Hematopoietic multipotent progenitor cell treated with erythropoietin and hydrocortisone succinate and interleukin-3 and kit ligand, for 8 days (in vitro differentiated cells): ENCODE results near the gene OR2L3.
"Not testable (repeated sequence)": the region's sequence is repeated elsewhere in the genome, so short reads cannot be mapped to it uniquely, and the experiment has no call there.

Experiments
- DNase-seq: peaks from one replicate; pipeline ENCODE4 v3.0.0-alpha.2; 2015

OR2L3 gene, protein sequence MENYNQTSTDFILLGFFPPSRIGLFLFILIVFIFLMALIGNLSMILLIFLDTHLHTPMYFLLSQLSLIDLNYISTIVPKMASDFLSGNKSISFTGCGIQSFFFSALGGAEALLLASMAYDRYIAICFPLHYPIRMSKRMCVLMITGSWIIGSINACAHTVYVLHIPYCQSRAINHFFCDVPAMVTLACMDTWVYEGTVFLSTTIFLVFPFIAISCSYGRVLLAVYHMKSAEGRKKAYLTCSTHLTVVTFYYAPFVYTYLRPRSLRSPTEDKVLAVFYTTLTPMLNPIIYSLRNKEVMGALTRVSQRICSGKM

DNA sequence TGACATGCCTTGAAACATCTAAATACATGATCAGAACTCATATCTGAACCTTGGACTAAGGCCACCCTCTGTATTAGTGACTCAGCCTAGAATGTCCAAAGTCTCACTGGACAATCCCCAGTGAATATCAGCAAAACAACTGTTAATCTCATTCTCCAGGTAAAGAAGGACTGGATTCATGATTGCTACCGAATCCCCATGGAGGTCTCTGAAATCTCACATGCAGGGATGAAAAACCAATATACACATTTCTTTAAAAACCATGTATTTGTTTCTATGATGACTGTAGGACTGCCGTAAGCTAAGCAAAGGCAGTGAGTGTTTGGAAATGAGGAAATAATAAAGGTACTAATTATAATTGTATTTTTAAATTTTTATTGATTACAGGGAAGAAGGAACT, at the start of gene OR2L3:
TSS of gene OR2L3 (plus strand) at position 301 of the 400 bp plus-strand sequence. CDS start 13,846 bp downstream, outside the sequence.
- no peak for DNase-seq

DNA sequence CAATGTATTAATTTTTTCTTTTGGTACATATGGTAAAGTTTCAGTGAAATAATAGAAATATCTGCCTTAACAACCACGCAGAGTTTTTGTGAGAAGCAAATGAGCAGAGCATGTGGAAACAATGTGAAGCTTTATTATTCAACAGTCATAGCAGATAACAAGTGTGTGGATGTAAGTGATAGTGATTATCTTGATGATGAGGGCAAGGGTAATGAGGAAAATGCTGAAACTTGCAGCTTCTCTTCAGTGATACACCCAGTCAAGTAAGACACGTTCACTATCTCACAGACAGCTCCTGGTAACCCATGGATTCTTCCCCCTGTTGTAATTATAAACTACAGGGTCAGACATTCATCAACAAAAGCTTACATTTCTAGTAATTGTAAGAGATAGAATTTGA, 47.8 kb upstream of the OR2L3 start:
- DNase-seq = peak; percentile 82

DNA sequence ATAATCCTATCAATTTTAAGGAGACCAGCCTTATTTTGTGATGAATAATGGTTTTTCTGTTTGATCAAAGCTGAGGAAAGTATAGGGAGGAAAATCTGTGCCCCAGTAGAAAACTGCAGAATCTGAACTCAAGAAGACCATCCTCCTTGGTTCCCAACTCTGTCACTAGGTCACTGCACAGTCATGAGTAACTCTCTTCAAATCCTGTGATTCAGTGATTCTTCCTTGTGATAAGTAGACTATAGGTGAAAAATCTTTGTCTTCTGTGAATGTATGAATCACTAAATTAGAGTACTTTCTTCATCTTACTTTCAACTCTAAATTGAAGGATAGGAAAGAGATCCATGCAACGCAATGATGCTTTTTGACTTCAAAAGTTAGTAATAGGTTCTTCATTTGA, 46.5 kb upstream of the OR2L3 start:
- DNase-seq = no peak

DNA sequence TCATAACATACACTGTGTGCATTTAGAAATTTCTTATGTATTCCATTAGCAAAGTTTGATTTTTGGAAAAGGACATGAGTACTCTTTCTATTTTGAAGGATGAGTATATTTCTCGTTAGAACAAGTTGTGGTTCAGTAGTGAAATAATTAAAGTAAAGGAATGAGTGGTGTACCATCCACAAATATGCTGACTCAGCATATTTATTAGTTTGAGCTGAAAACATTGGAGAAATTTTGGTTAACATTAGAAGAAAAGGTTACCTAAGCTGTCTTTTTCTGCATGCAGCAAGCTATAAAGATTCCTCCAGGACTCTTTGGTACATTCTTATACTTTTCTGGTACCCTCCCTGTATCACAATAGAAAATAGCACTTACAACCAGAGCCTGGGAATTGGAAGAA, 38.9 kb upstream of the OR2L3 start:
- DNase-seq = no peak

DNA sequence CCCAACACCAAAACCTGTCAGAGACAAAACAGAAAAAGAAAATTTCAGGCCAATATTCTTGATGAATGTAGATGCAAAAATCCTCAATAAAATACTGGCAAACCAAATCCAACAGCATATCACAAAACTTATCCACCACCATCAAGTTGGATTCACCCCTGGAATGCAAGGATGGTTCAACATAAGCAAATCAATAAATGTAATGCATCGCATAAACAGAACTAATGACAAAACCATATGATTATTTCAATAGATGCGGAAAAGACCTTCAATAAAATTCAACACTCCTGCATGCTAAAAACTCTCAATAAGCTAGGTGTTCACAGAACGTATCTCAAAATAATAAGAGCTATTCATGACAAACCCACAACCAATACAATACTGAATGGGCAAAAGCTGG, 37.0 kb upstream of the OR2L3 start:
- DNase-seq = no peak

DNA sequence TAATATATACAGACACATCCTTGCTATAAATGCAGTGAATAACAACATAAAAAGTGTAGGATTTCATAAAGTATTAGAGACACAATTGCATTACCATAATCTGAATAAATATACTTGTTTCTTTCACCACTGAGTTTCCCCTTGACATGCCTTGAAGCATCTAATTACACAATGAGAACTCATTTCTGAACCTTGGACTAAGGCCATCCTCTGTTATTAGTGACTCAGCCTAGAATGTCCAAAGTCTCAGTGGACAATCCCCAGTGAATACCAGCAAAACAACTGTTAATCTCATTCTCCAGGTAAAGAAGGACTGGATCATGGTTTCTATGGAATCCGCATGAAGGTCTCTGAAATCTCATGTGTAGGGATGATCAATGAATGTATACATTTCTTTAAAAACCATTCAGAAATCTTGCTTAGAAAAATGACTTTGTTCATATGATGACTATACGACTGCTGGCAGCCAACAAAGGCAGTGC, 33.4 kb upstream of the OR2L3 start, which contains the start of gene OR2L5:
TSS of gene OR2L5 (plus strand) at position 432 of the 482 bp plus-strand sequence. CDS start 8,288 bp downstream, outside the sequence.
- no peak for DNase-seq

DNA sequence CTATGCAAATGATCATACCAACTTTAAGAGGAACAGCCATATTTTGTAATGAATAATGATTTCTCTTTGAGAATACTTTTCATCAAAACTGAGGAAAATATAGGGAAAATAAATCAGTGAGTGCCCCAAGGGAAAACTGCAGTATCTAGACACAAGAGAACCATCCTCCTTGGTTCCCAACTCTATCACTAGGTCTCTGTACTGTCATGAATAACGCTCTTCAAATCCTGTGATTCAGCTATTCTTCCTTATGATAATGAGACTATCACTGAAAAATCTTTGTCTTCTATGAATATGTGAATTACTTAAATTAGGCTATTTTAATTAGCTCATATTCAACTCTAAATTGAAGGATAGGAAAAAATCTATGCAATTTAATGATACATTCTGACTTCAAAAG, 30.8 kb upstream of the OR2L3 start:
- no peak for DNase-seq

DNA sequence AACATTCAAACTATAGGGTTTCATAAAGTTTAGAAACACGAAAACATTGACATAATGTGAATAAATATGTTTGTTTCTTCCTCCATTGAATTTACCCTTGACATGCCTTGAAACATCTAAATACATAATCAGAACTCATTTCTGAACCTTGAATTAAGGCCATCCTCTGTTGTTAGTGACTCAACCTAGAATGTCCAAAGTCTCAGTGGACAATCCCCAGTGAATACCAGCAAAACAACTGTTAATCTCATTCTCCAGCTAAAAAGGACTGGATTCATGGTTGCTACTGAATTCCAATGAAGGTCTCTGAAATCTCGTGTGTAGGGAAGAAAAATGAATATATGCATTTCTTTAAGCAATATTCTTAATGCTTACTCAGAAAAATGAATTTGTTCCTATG, 16.9 kb upstream of the OR2L3 start, which contains the start of gene OR2L2:
TSS of gene OR2L2 (plus strand) at position 301 of the 400 bp plus-strand sequence. CDS start 8,198 bp downstream, outside the sequence.
- no peak for DNase-seq

DNA sequence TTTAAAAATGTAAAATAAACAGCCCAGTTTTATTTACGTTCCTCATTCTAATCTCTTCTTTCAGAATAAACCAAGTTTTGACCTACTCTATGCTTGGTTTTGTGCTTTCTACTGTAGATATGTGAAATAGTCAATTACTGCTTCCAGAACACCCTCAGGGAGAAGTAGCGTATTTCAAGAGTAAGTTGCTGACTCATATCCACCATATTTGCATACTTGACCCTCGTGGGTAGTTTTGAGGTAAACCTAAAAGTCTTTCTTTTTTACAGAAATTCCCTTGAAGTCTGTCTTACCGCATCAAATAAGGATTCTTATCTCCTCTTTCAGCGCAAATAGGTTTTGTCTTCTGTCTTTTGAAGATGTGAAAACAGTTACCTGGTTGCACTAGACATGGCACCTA, 1.4 kb upstream of the OR2L3 start:
- no peak for DNase-seq

DNA sequence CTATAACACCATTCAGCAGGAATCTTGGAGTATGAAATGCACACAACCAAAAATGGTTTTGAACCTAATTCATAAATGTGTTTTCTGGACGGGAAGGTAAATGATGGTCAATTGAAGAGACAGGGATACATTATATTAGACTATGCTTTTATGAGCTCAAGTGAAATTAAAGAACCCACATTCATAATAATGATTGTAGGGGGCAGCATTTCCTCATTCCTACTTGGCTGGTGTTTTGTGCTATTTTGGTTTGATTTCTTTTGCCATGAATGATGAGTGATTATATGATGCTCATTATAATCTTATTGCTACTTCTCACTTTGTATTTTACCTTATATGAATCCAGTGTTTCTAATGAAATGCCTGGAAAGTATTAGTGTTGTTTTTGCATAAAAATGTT, 372 bp downstream of the OR2L3 start:
- no peak for DNase-seq

DNA sequence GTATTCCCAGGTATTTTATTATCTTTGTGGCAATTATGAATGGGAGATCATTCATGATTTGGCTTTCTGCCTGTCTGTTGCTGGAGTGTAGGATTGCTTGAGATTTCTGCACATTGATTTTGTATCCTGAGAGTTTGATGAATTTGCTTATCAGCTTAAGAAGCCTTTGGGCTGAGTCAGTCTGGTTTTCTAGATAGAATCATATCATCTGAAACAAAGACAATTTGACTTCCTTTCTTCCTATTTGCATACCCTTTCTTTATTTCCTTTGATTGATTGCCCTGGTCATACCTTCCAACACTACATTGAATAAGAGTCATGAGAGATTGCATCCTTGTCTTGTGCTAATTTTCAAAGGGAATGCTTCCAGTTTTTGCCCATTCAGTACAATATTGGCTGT, 8.0 kb downstream of the OR2L3 start:
- DNase-seq = no peak

DNA sequence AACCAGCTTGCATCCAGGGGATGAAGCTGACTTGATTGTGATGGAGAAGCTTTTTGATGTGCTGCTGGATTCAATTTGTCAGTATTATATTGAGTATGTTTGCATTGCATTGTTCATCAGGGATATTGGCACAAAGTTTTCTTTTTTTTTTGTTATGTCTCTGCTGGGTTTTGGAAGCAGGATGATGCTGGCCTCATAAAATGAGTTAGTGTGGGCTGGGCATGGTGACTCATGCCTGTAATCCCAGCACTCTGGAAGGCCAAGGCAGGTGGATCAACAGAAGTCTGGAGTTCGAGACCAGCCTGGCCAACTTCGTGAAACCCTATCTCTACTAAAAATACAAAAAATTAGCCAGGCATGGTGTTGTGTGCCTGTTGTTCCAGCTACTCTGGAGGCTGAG, 8.6 kb downstream of the OR2L3 start:
- DNase-seq = no peak

DNA sequence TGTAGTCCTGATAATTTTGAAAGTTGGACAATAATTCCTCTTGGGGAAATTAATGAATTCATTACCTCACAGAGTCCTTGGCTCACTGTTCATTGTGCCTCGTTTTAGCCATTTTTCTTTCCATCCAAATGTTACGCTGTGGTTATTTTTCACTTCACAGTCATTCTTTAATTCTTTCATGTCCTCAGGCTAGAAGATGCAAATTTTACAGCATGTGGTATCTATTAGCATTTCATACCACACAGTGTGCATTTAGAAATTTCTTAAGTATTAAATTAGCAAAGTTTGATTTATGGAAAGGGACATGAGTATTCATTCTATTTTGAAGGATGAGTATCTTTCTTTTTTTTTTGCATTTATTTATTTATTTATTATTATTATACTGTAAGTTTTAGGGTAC, 18.4 kb downstream of the OR2L3 start:
- DNase-seq = no peak

DNA sequence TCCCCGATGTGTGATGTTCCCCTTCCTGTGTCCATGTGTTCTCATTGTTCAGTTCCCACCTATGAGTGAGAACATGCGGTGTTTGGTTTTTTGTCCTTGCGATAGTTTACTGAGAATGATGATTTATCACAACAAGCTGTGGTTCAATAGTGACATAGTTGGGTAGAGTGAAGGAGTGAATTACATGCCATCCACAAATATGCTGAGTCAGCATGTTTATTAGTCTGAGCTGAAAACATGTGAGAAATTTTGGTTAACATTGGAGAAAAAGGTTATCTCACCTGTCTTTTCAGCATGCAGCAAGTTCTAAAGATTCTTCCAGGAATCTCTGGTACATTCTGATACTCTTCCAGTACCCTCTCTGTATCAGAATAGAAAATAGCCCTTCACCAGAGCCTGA, 19.0 kb downstream of the OR2L3 start:
- no peak for DNase-seq

DNA sequence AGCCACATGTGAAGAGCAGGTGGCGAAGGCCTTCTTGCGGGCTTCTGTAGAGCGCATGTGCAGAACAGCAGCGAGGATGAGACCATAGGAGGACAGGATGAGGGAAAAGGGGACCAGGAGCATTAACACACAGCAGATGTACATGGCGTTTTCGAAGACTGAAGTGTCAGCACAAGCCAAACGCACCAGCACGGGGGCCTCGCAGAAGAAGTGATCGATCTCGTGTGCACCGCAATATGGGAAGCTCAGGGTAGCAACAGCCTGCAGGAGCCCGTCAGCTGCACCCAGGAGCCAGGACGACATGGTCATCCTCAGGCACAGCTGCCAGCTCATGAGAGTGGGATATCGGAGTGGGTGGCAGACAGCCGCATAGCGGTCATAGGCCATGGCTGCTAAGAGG, 37.2 kb downstream of the OR2L3 start:
- DNase-seq = not testable (repeated sequence)

DNA sequence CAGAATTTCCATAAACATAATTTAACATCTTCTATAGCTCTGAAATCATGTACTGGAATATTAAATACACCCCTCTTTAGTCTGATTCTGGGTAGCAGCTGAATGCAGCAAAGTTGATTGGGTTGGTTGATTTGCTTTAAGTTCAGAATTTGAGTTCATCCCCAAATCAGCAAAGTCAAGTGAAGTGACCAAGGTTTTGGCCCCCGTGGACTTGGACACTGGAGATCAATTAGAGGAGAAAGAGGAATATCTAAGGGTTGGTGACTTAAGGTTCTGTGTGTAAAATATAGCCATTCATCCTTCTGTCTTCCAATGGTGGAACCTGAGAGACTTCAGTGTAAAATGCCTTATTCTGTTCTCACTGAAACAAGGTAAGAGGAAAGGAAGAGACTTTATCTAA, 48.2 kb downstream of the OR2L3 start, which contains the start of gene OR2L13:
TSS of gene OR2L13 (plus strand) at position 301 of the 400 bp plus-strand sequence. CDS start 4,192 bp downstream, outside the sequence.
- DNase-seq = no peak

DNA sequence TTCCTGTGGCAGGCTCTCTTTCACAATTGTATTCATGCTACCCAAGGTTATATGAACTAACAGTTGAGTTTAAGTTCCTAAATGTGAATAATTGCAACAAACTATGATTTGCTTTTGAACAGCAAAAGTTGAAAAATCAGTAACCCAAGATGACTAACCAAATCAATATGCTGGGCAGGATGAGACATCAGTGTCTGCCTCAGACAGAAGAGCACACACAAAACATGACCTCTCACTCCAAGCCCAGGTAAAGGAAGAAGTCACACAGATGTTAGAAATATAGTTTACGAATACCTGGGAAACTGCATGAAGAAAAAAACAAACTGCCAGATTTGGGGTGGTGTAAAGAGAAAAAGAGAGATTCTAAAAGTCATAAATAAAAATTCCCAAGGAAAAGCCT, 51.9 kb downstream of the OR2L3 start:
- DNase-seq = no peak

DNA sequence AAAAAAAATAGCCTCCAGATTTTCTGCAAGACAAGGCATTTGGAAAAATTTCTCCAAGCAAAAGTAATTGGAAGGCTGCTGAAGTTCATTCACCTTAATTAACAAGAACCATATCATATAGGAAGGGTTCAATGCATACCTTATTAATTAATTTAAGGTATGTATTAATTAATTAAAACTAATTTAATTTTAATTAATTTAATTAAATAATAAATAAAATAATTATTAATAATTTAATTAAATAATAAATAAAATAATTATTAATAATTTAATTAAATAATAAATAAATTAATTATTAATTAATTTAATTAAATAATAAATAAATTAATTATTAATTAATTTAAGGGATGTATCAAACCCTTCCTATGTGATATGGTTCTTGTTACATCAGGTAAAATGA, 56.2 kb downstream of the OR2L3 start:
- DNase-seq = no peak

DNA sequence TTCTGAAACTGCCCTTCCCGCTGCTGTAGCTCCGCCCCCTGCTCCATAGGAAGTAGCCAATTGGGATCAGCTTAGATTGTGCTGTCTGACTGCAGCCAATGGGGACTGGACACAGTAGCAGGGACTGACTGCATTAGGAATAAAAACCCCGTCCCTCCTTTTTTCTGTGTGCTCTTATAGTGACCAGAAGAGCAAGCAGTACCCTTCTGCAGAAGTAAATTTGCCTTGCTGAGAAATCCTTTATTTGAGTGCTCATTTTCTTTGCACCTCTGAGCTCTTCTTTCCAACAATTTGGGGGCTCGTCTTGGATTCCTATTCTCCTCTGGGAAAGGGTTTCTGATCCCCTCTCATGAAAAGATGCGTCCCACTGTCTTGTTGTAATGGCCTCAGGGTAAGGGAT, 64.5 kb downstream of the OR2L3 start:
- no peak for DNase-seq
